IMR-90 (cell line): Measurements from ENCODE around the gene NFIA. TPM values are rescaled to one million over a fixed set of nuclear protein-coding genes. Genes with fewer than 3 reads are reported as not detected.

Experiments used
- ATAC-seq: fragments of 200-7000 bp; cut with Tn5 transposase; 2 replicates; pipeline ENCODE4 v1.9.1; 2020; ENCODE audit warnings: low read depth, mild to moderate bottlenecking, moderate library complexity
- BruUV-seq: library from RNA; stranded (reverse); fragments of 400-500 nt; replicated peaks from 2 replicates; lab custom pipeline; 2021; lab: Mats Ljungman, UMichigan
- CTCF ChIA-PET: fragments of 300-600 bp; formaldehyde crosslinking; extraction: SDS; loops from one replicate; lab custom pipeline; 2021; ENCODE audit warnings: antibody characterized with exemption; lab: Yijun Ruan, JAX
- POLR2A ChIA-PET: fragments of 300-600 bp; sonication (Branson Sonifier 250); formaldehyde crosslinking; loops from one replicate; lab custom pipeline; 2022; ENCODE audit warnings: antibody characterized with exemption; ENCODE audit not compliant: unreplicated experiment; lab: Charles Lee
- DNase-seq: peaks from one replicate; pipeline ENCODE4 v3.0.0; 2013
- H2AFZ ChIP-seq: replicated peaks from 2 replicates; pipeline ENCODE3; 2013; ENCODE audit warnings: low read length, mild to moderate bottlenecking; ENCODE audit not compliant: poor library complexity
- H2AK5ac ChIP-seq: 2 replicates; pipeline ENCODE4 v1.6.1; 2013; ENCODE audit warnings: low read depth, low read length, inconsistent platforms
- H2AK9ac ChIP-seq: replicated peaks from 2 replicates; pipeline ENCODE3; 2013; ENCODE audit warnings: mild to moderate bottlenecking, low read depth, low read length, moderate library complexity; ENCODE audit not compliant: poor library complexity
- H2BK120ac ChIP-seq: 2 replicates; pipeline ENCODE4 v1.6.1; 2013; ENCODE audit warnings: low read depth, low read length, inconsistent platforms
- H2BK15ac ChIP-seq: 3 replicates; pipeline ENCODE4 v1.6.1; 2013; ENCODE audit warnings: low read depth, low read length, inconsistent platforms
- H2BK20ac ChIP-seq: 2 replicates; pipeline ENCODE4 v1.6.1; 2013; ENCODE audit warnings: low read depth, mild to moderate bottlenecking, inconsistent platforms, low read length, moderate library complexity
- H2BK5ac ChIP-seq: 2 replicates; pipeline ENCODE4 v1.6.1; 2013; ENCODE audit warnings: mild to moderate bottlenecking, low read depth, low read length, inconsistent platforms; ENCODE audit not compliant: poor library complexity, severe bottlenecking
- H3K14ac ChIP-seq: replicated peaks from 2 replicates; pipeline ENCODE4 v1.6.1; 2013; ENCODE audit warnings: low read depth, low read length, inconsistent platforms
- H3K18ac ChIP-seq: 2 replicates; pipeline ENCODE4 v1.6.1; 2013; ENCODE audit warnings: low read depth, low read length, control low read depth
- H3K23ac ChIP-seq: 2 replicates; pipeline ENCODE4 v1.6.1; 2013; ENCODE audit warnings: low read depth, low read length, inconsistent platforms
- H3K27ac ChIP-seq: 2 replicates; pipeline ENCODE4 v1.5.1; 2013; ENCODE audit warnings: mild to moderate bottlenecking, control low read depth, low read length; ENCODE audit not compliant: insufficient read depth
- H3K27me3 ChIP-seq: 2 replicates; pipeline ENCODE4 v1.6.1; 2013; ENCODE audit warnings: low read length; ENCODE audit not compliant: control insufficient read depth, insufficient read depth
- H3K36me3 ChIP-seq: 2 replicates; pipeline ENCODE4 v1.6.1; 2013; ENCODE audit warnings: low read length, mixed read lengths; ENCODE audit not compliant: control insufficient read depth, insufficient read depth
- H3K4ac ChIP-seq: 2 replicates; pipeline ENCODE4 v1.6.1; 2013; ENCODE audit warnings: low read depth, low read length, inconsistent platforms
- H3K4me1 ChIP-seq: 2 replicates; pipeline ENCODE4 v1.6.1; 2013; ENCODE audit warnings: low read length, mixed read lengths; ENCODE audit not compliant: control insufficient read depth, insufficient read depth
- H3K4me2 ChIP-seq: 2 replicates; pipeline ENCODE4 v1.6.1; 2013; ENCODE audit warnings: low read depth, mild to moderate bottlenecking, control low read depth, low read length, moderate library complexity
- H3K4me3 ChIP-seq: 2 replicates; pipeline ENCODE4 v1.5.1; 2013; ENCODE audit warnings: low read depth, mild to moderate bottlenecking, control low read depth, low read length, moderate library complexity; ENCODE audit not compliant: insufficient read depth
- H3K56ac ChIP-seq: 2 replicates; pipeline ENCODE4 v1.6.1; 2013; ENCODE audit warnings: low read length, inconsistent platforms; ENCODE audit not compliant: insufficient read depth; ENCODE audit errors: extremely low read depth
- H3K79me1 ChIP-seq, 2 experiments: 2 replicates each; pipeline ENCODE4 v1.6.1; 2013; ENCODE audit warnings: low read length in 2 of 2, inconsistent platforms in 1 of 2, low read depth in 1 of 2
- H3K9ac ChIP-seq: 2 replicates; pipeline ENCODE4 v1.6.1; 2013; ENCODE audit warnings: low read depth, low read length, control low read depth
- H3K9me1 ChIP-seq: 2 replicates; pipeline ENCODE4 v1.6.1; 2013; ENCODE audit warnings: low read length, inconsistent platforms; ENCODE audit not compliant: insufficient read depth
- H3K9me3 ChIP-seq: 2 replicates; pipeline ENCODE4 v1.6.1; 2013; ENCODE audit warnings: low read length; ENCODE audit not compliant: control insufficient read depth, insufficient read depth
- H4K20me1 ChIP-seq: 2 replicates; pipeline ENCODE4 v1.6.1; 2013; ENCODE audit warnings: low read length, inconsistent platforms; ENCODE audit not compliant: insufficient read depth
- H4K5ac ChIP-seq: 2 replicates; pipeline ENCODE4 v1.6.1; 2013; ENCODE audit warnings: mild to moderate bottlenecking, low read depth, low read length, control low read depth
- H4K8ac ChIP-seq, 2 experiments: 2 replicates each; pipeline ENCODE4 v1.6.1; 2013; ENCODE audit warnings: low read depth in 2 of 2, low read length in 2 of 2, control low read depth in 1 of 2, inconsistent platforms in 1 of 2
- H4K91ac ChIP-seq: 2 replicates; pipeline ENCODE4 v1.6.1; 2013; ENCODE audit warnings: low read depth, low read length, inconsistent platforms; ENCODE audit not compliant: insufficient read depth
- FOS ChIP-seq: fragments of 150-350 bp; IDR thresholded peaks from 2 replicates; pipeline ENCODE4 v1.6.1; 2016; ENCODE audit warnings: low read depth, low read length
- RFX5 ChIP-seq: IDR thresholded peaks from 2 replicates; pipeline ENCODE4 v1.8.0; 2012; ENCODE audit warnings: low read depth, mild to moderate bottlenecking, low read length, moderate library complexity
- WGBS, 2 experiments: methylation state at CpG; one replicate each; pipeline versions ENCODE4 v1.1.5 to v1.1.7; 2013; ENCODE audit warnings: missing lambda C conversion rate in 2 of 2; ENCODE audit not compliant: insufficient read length in 1 of 2; ENCODE audit errors: extremely low coverage in 2 of 2; 5-methylcytosine and 5-hydroxymethylcytosine counted together
- dilution Hi-C: fragments of 300-500 bp; cut with HindIII; formaldehyde crosslinking; loops from one replicate; pipeline ENCODE4 v1.14.3; 2018; ENCODE audit warnings: low sequenced_read_pairs; ENCODE audit not compliant: unreplicated experiment
- in situ Hi-C: fragments of 300-500 bp; cut with MboI; formaldehyde crosslinking; loops from 3 replicates; pipeline ENCODE4 v1.14.3; 2019; ENCODE audit warnings: low sequenced_read_pairs, inconsistent platforms, mixed read lengths
- intact Hi-C: fragments of 100-400 bp; cut with micrococcal nuclease; formaldehyde crosslinking; loops from 2 replicates; pipeline ENCODE4 v1.10.0; 2022
- polyA plus RNA-seq, 3 experiments: library from polyadenylated mRNA; depleted of rRNA; stranded (reverse); fragments of >200 nt; gene quantifications; 2 replicates each; pipeline ENCODE4 v1.2.3, GENCODE V29; 2012; ENCODE audit warnings: low replicate concordance in 1 of 3
- total RNA-seq: library from RNA; depleted of rRNA; stranded (reverse); fragments of >200 nt; gene quantifications from 2 replicates; pipeline ENCODE4 v1.2.3, GENCODE V29; 2012

Gene NFIA
- total and polyA plus RNA-seq, 2 of the 4 experiments (the other 2 are of a cell fraction) = 1.6 to 2.2 TPM

- Histone ChIP-seq H3K36me3 (no peaks in the 10 kb centered on the region), H3K56ac (no peak overlapping the region), H2BK15ac (no peak overlapping the region), H4K20me1 (no peaks in the 10 kb centered on the region), H2BK20ac (no peak overlapping the region), H3K18ac (no peak overlapping the region), H3K4me2 (no peak overlapping the region), H3K9ac (no peak overlapping the region), H3K9me3 (no peaks in the 10 kb centered on the region), H3K27ac (no peak overlapping the region), H3K27me3 (no peaks in the 10 kb centered on the region), H2BK5ac (no peak overlapping the region), H4K8ac (no peak overlapping the region), H4K91ac (no peak overlapping the region), H2AK9ac (no peak overlapping the region), H3K4ac (no peak overlapping the region), H4K5ac (no peak overlapping the region), H3K23ac (no peak overlapping the region), H3K9me1 (no peaks in the 10 kb centered on the region), H2AK5ac (no peak overlapping the region), H3K4me1 (peaks cover 3% of the 10 kb centered on the region), H3K79me1 (no peaks in the 10 kb centered on the region), H3K14ac (no peak overlapping the region), H3K4me3 (no peak overlapping the region), H2AFZ (no peak overlapping the region), H2BK120ac (no peak overlapping the region)
- TF ChIP-seq RFX5 = no peak
- TF ChIP-seq FOS = no peak
- 100% methylated on average over 1 of the region's 6 CpGs; no CpG with 5 or more reads in 1 of the 2 experiments for WGBS, 2 experiments
- CTCF ChIA-PET = interaction anchor here (1.0 kb wide), 1 partner anchor 11 kb away, joined by 3 read pairs; no protein-coding TSS in a partner anchor
- DNase-seq (no peak), ATAC-seq (no peak)
- POLR2A ChIA-PET = no interaction called here
- intact Hi-C loops = no loop called here
- no TSS peak for BruUV-seq
- dilution Hi-C loops = no loop called here
- in situ Hi-C loops = no loop called here
Observed at GRCh38 chr1:61175976-61176375, 93.6 kb downstream of the NFIA start.
